PC-3 (cell line): ENCODE results near the gene MEF2C. TPM values are rescaled to one million over a fixed set of nuclear protein-coding genes. Genes with fewer than 3 reads are reported as not detected.
A peak's percentile ranks its signal among the peaks of the same experiment; 100 is the strongest.

Source experiments
- ATAC-seq: fragments of 200-7000 bp; cut with Tn5 transposase; 2 replicates; pipeline ENCODE4 v1.9.1; 2020; ENCODE audit warnings: mild to moderate bottlenecking, moderate library complexity
- BruUV-seq: library from RNA; stranded (reverse); fragments of 400-500 nt; replicated peaks from 2 replicates; lab custom pipeline; 2021; lab: Mats Ljungman, UMichigan
- CTCF ChIA-PET: fragments of 300-600 bp; sonication (Branson Sonifier 250); formaldehyde crosslinking; loops from one replicate; lab custom pipeline; 2022; ENCODE audit warnings: antibody characterized with exemption; lab: Charles Lee
- POLR2A ChIA-PET: fragments of 300-600 bp; sonication (Branson Sonifier 250); formaldehyde crosslinking; loops from one replicate; lab custom pipeline; 2022; ENCODE audit warnings: antibody characterized with exemption; ENCODE audit not compliant: unreplicated experiment; lab: Charles Lee
- DNase-seq: peaks from one replicate; pipeline ENCODE4 v3.0.0-alpha.2; 2015
- H2AFZ ChIP-seq: fragments of 300-600 bp; sonication (generic); 2 replicates; pipeline ENCODE4 v1.6.0; 2016; ENCODE audit warnings: antibody characterized with exemption, low read length
- H3F3A ChIP-seq: fragments of 300-600 bp; sonication (generic); one replicate; pipeline ENCODE4 v1.6.0; 2017; ENCODE audit warnings: antibody characterized with exemption, low read length, control low read depth, mild to moderate bottlenecking; ENCODE audit not compliant: unreplicated experiment
- H3K27ac ChIP-seq: fragments of 300-600 bp; sonication (generic); 2 replicates; pipeline ENCODE4 v1.5.1; 2016; ENCODE audit warnings: mild to moderate bottlenecking, low read length
- H3K27me3 ChIP-seq: fragments of 300-600 bp; sonication (generic); 2 replicates; pipeline ENCODE4 v1.6.1; 2016; ENCODE audit warnings: low read length, mixed read lengths
- H3K36me3 ChIP-seq: fragments of 300-600 bp; sonication (generic); 2 replicates; pipeline ENCODE4 v1.6.1; 2016; ENCODE audit warnings: low read depth, mixed run types, low read length, mixed read lengths
- H3K4me1 ChIP-seq: fragments of 300-600 bp; sonication (generic); 2 replicates; pipeline ENCODE4 v1.5.1; 2016; ENCODE audit warnings: low read length; ENCODE audit not compliant: insufficient read depth
- H3K4me2 ChIP-seq: fragments of 300-600 bp; sonication (generic); 2 replicates; pipeline ENCODE4 v1.6.0; 2016; ENCODE audit warnings: low read length
- H3K4me3 ChIP-seq: fragments of 300-600 bp; sonication (generic); 2 replicates; pipeline ENCODE4 v1.5.1; 2016; ENCODE audit warnings: mild to moderate bottlenecking, low read length, mixed read lengths
- H3K79me2 ChIP-seq: fragments of 300-600 bp; sonication (generic); 2 replicates; pipeline ENCODE4 v1.6.1; 2017; ENCODE audit warnings: low read length, mixed read lengths
- H3K9ac ChIP-seq: fragments of 300-600 bp; sonication (generic); 2 replicates; pipeline ENCODE4 v1.6.0; 2016; ENCODE audit warnings: mild to moderate bottlenecking, low read length
- H3K9me2 ChIP-seq: fragments of 300-600 bp; sonication (generic); replicated peaks from 2 replicates; pipeline ENCODE4 v1.6.1; 2016; ENCODE audit warnings: mixed run types, low read length, mixed read lengths
- H3K9me3 ChIP-seq: fragments of 300-600 bp; sonication (generic); 2 replicates; pipeline ENCODE4 v1.6.1; 2016; ENCODE audit warnings: low read length, mixed read lengths
- H4K20me1 ChIP-seq: fragments of 300-600 bp; sonication (generic); 2 replicates; pipeline ENCODE4 v1.6.1; 2016; ENCODE audit warnings: low read length, mixed read lengths
- CTCF ChIP-seq: fragments of 300-600 bp; sonication (generic); conservative IDR thresholded peaks from 2 replicates; pipeline ENCODE4 v1.5.1; 2017; ENCODE audit warnings: antibody characterized with exemption, low read depth, mild to moderate bottlenecking, low read length
- EZH2 ChIP-seq: fragments of 300-600 bp; sonication (generic); IDR thresholded peaks from one replicate; pipeline ENCODE4 v1.6.1; 2017; ENCODE audit warnings: antibody characterized with exemption, mild to moderate bottlenecking, low read length; ENCODE audit not compliant: unreplicated experiment
- EZH2phosphoT487 ChIP-seq: fragments of 300-600 bp; sonication (generic); IDR thresholded peaks from 2 replicates; pipeline ENCODE4 v1.6.1; 2018; ENCODE audit warnings: mild to moderate bottlenecking, antibody characterized with exemption, low read length, borderline replicate concordance
- intact Hi-C: fragments of 100-400 bp; cut with micrococcal nuclease; formaldehyde crosslinking; loops from 2 replicates; pipeline ENCODE4 v1.9.0; 2023
- total RNA-seq: library from RNA; depleted of rRNA; stranded (reverse); fragments of >200 nt; gene quantifications from 2 replicates; pipeline ENCODE4 v1.2.3, GENCODE V29; 2014

Gene MEF2C
- total RNA-seq, 1 experiment from 2014 or later, result 8.0 TPM

DNA sequence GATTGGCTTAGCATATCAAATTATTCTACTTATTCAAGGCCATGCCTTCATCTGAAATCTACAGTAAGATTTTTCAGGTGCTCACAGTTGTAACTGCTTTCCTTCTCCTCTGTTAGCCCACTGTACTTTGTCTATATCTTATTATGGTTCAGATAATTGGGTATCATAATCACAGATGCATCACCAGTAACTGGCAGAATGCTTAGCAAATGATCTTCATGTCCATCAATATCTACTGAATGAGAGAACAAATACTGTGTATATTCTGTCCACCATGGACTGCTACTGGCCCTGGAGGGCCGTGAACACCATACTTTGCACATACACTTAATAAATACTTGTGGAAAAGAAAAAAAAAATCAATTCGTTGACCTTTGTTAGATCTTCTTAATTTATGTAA lies 96.2 kb downstream of the MEF2C start:
- no peak for DNase-seq
- ChIA-PET POLR2A (no interaction called here), CTCF (no interaction called here)
- Histone ChIP-seq H4K20me1 (no peaks in the 10 kb centered on the region), H3K27me3 (no peaks in the 10 kb centered on the region), H3K4me2 (peak overlapping the region; percentile 71), H3K36me3 (no peaks in the 10 kb centered on the region), H3K9me3 (no peaks in the 10 kb centered on the region), H3K9ac (peak overlapping the region; percentile 79), H3K4me1 (peaks cover 29% of the 10 kb centered on the region), H2AFZ (no peak overlapping the region), H3K9me2 (no peaks in the 10 kb centered on the region), H3K27ac (peak overlapping the region; percentile 97), H3K4me3 (no peak overlapping the region), H3F3A (no peaks in the 10 kb centered on the region), H3K79me2 (no peaks in the 10 kb centered on the region)
- no peak for ATAC-seq
- intact Hi-C loops, result loop anchor here (5.0 kb wide), 3 partner anchors 41 to 246 kb away; no protein-coding TSS in a partner anchor
- no TSS peak for BruUV-seq
- TF ChIP-seq EZH2phosphoT487, result no peak
- TF ChIP-seq EZH2, result no peak
- TF ChIP-seq CTCF, result no peak

DNA sequence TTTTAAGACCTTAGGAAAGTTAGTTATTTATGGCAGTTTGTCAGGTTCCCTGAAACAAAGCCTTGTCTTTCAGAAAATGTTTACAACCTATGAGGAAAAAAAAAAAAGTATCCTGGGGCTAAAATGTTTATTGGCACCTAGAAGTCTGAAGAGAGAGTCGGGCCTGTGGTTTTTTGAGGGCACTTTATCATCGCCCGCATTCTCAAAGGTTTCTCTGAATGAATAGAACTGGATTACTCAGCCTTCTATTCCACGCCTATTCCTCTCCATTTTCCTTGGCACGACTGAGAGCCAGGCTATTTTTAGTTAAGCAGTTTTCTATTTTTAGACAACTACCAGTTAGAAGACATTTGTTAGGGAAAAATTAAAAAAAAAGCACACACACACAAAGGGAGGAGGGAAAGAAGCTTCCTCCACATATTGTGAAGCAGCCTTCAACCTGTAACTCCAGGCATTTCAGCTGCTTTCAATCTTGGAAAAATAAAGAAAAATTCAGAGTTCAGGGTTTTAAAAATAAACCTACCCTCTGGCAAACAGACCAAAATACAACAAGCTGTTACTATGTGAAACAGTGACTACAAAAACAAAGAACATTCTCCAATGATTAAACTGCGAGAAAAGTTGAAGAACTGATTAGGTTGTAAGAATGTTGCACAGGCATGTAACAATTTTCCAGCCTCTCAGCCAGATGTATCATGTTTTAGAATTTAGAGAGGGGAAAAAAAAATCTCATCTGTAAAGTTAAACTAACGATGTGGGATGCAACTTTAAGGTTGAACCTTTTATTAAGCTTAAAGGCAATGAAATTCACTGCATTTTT lies 97.0 kb downstream of the MEF2C start:
- H3K9me3 ChIP-seq, result no peaks in the 10 kb centered on the region
- peak overlapping the region; percentile 97 for H3K27ac ChIP-seq
- peak overlapping the region; percentile 71 for H3K4me2 ChIP-seq
- H4K20me1 ChIP-seq, result no peaks in the 10 kb centered on the region
- H3K9me2 ChIP-seq, result no peaks in the 10 kb centered on the region
- no peaks in the 10 kb centered on the region for H3K36me3 ChIP-seq
- no peaks in the 10 kb centered on the region for H3F3A ChIP-seq
- peak overlapping the region; percentile 79 for H3K9ac ChIP-seq
- no peaks in the 10 kb centered on the region for H3K27me3 ChIP-seq
- peak overlapping the region; percentile 65 for H2AFZ ChIP-seq
- intact Hi-C loops, result loop anchor here (2.0 to 5.0 kb wide), 4 partner anchors 41 to 246 kb away; no protein-coding TSS in a partner anchor
- CTCF ChIA-PET, result interaction anchor here (0.5 kb wide), 1 partner anchor 341 kb away, joined by 3 read pairs; no protein-coding TSS in a partner anchor
- POLR2A ChIA-PET, result no interaction called here
- H3K79me2 ChIP-seq, result no peaks in the 10 kb centered on the region
- H3K4me3 ChIP-seq, result peak overlapping the region; percentile 51
- ATAC-seq (peak; percentile 95), DNase-seq (peak; percentile 95)
- BruUV-seq, result no TSS peak
- TF ChIP-seq CTCF (no peak), EZH2phosphoT487 (no peak)
- peaks cover 28% of the 10 kb centered on the region for H3K4me1 ChIP-seq

- no peak for ATAC-seq
- TF ChIP-seq CTCF, result no peak
- TF ChIP-seq EZH2, result no peak
- TF ChIP-seq EZH2phosphoT487, result no peak
- Histone ChIP-seq H3K9me2 (no peaks in the 10 kb centered on the region), H2AFZ (no peak overlapping the region), H3K27ac (no peak overlapping the region), H3K9ac (no peak overlapping the region), H3K4me3 (no peak overlapping the region), H3K4me1 (peaks cover 25% of the 10 kb centered on the region), H3K9me3 (no peaks in the 10 kb centered on the region), H3F3A (no peaks in the 10 kb centered on the region), H3K79me2 (no peaks in the 10 kb centered on the region), H4K20me1 (no peaks in the 10 kb centered on the region), H3K4me2 (no peak overlapping the region), H3K36me3 (no peaks in the 10 kb centered on the region), H3K27me3 (no peaks in the 10 kb centered on the region)
- CTCF ChIA-PET, result no interaction called here
- POLR2A ChIA-PET, result no interaction called here
- DNase-seq, result no peak
- BruUV-seq, result no TSS peak
- intact Hi-C loops, result no loop called here
These were observed 100.4 kb downstream of the MEF2C start for GRCh38 chr5:88782571-88782970.
